Thyroid gland (tissue), 4 donors: ENCODE results near the gene C2orf81. TPM values are rescaled to one million over a fixed set of nuclear protein-coding genes. Genes with fewer than 3 reads are reported as not detected.

Experiments
- DNase-seq, 2 donors: peaks; one replicate each; pipeline ENCODE4 v3.0.0-alpha.2; 2019
- H3K27ac ChIP-seq, 3 donors: fragments of 200-600 bp; sonication (generic); 1 replicate in 2 of 3; 2 replicates in 1 of 3; pipeline ENCODE4 v1.5.1; 2016 to 2019; ENCODE audit warnings: mild to moderate bottlenecking in 1 of 3, moderate library complexity in 1 of 3
- H3K27me3 ChIP-seq: fragments of 200-600 bp; sonication (generic); one replicate; pipeline ENCODE4 v1.5.1; 2019
- H3K36me3 ChIP-seq, 2 donors: fragments of 200-600 bp; sonication (generic); one replicate each; pipeline ENCODE4 v1.5.1; 2016 to 2019
- H3K4me1 ChIP-seq, 2 donors: fragments of 200-600 bp; sonication (generic); one replicate each; pipeline ENCODE4 v1.5.1; 2017 to 2019
- H3K4me3 ChIP-seq, 3 donors: fragments of 200-600 bp; sonication (generic); replicated peaks in 1 of 3; 1 replicate in 2 of 3; 2 replicates in 1 of 3; pipeline ENCODE4 v1.5.1; 2016; ENCODE audit warnings: mild to moderate bottlenecking in 1 of 3
- H3K9me3 ChIP-seq: fragments of 200-600 bp; sonication (generic); one replicate; pipeline ENCODE4 v1.5.1; 2017
- CTCF ChIP-seq, 6 experiments: fragments of 200-600 bp in 3 of 6; fragments of 450-650 bp in 3 of 6; sonication (generic) in 3 of 6; IDR thresholded peaks; one replicate each; pipeline ENCODE4 v1.5.1; 2016 to 2019; ENCODE audit warnings: antibody characterized with exemption in 6 of 6, mild to moderate bottlenecking in 2 of 6, inconsistent platforms in 1 of 6, moderate library complexity in 1 of 6
- POLR2A ChIP-seq, 2 donors: fragments of 450-650 bp; IDR thresholded peaks; one replicate each; pipeline ENCODE4 v1.6.1; 2017; ENCODE audit warnings: antibody characterized with exemption in 2 of 2, mild to moderate bottlenecking in 2 of 2, moderate library complexity in 1 of 2
- WGBS, 2 donors: methylation state at CpG; one replicate each; pipeline ENCODE4 v1.1.5; 2017; 5-methylcytosine and 5-hydroxymethylcytosine counted together
- intact Hi-C: fragments of 100-400 bp; cut with DNase I; formaldehyde crosslinking; loops from one replicate; pipeline ENCODE4 v1.15.1; 2023
- total RNA-seq, 4 donors: library from RNA; depleted of rRNA; stranded (reverse); fragments of >200 nt; gene quantifications; one replicate each; pipeline ENCODE4 v1.2.3, GENCODE V29; 2016

Gene C2orf81
- total RNA-seq, 4 donors from 2014 or later, result 2.3 to 3.4 (median 3.1) TPM

- no peak for TF ChIP-seq CTCF (IDR thresholded peaks at IDR 0.05)
- TF ChIP-seq POLR2A (IDR thresholded peaks at IDR 0.05), result peak; percentile 4 to 75
- intact Hi-C loops, result no loop called here
These were observed 20.5 kb upstream of the C2orf81 start, which contains the start of gene RTKN for GRCh38 chr2:74441690-74442482. Gene RTKN (minus strand): TSS chr2:74441937. CDS start chr2:74441816, 121 bp downstream.

GRCh38 chr2:74441170-74441689 lies 19.8 kb upstream of the C2orf81 start:
- no peaks in the 10 kb centered on the region for H3K9me3 ChIP-seq
- H3K4me3 ChIP-seq, result peak overlapping the region; percentile 33 to 51 (median 51)
- intact Hi-C loops, result no loop called here
- TF ChIP-seq POLR2A (IDR thresholded peaks at IDR 0.05) (no peak), CTCF (IDR thresholded peaks at IDR 0.05) (no peak)
- H3K27ac ChIP-seq, result peak overlapping the region; percentile 42 to 84 (median 76)
- H3K36me3 ChIP-seq, result no peaks in the 10 kb centered on the region
- no peaks in the 10 kb centered on the region for H3K27me3 ChIP-seq
- H3K4me1 ChIP-seq, result peaks cover 10 to 18% of the 10 kb centered on the region in 2 donors
- DNase-seq, result no peak
- WGBS, 2 donors, result 19 to 24% methylated on average over 11 to 19 of the region's 33 CpGs

More at GRCh38 chr2:74441690-74442482, 20.5 kb upstream of the C2orf81 start, which contains the start of gene RTKN:
- peaks cover 10 to 18% of the 10 kb centered on the region in 2 donors for H3K4me1 ChIP-seq
- no peaks in the 10 kb centered on the region for H3K9me3 ChIP-seq
- H3K36me3 ChIP-seq, result no peaks in the 10 kb centered on the region
- no peaks in the 10 kb centered on the region for H3K27me3 ChIP-seq
- peak within 1 kb of the TSS; percentile 42 to 84 (median 76) for H3K27ac ChIP-seq
- peak within 1 kb of the TSS; percentile 33 to 51 (median 51) for H3K4me3 ChIP-seq
- peak; percentile 82 for DNase-seq
- 9 to 23% methylated on average over 10 to 50 of the region's 75 CpGs for WGBS, 2 donors

GRCh38 chr2:74440378-74441169 lies 19.2 kb upstream of the C2orf81 start:
- peak overlapping the region; percentile 33 to 51 (median 51) for H3K4me3 ChIP-seq
- no peaks in the 10 kb centered on the region for H3K36me3 ChIP-seq
- H3K27ac ChIP-seq, result peak overlapping the region; percentile 42 to 84 (median 76)
- H3K4me1 ChIP-seq, result peaks cover 10 to 18% of the 10 kb centered on the region in 2 donors
- WGBS, 2 donors, result 8 to 28% methylated on average over 5 to 12 of the region's 45 CpGs
- peak; percentile 92 to 93 for DNase-seq
- TF ChIP-seq CTCF (IDR thresholded peaks at IDR 0.05), result peak in 4 of 6 experiments; percentile 34 to 62 (median 38)
- peak; percentile 46 to 78 for TF ChIP-seq POLR2A (IDR thresholded peaks at IDR 0.05)
- intact Hi-C loops, result no loop called here
- H3K9me3 ChIP-seq, result no peaks in the 10 kb centered on the region
- no peaks in the 10 kb centered on the region for H3K27me3 ChIP-seq

- peak; percentile 66 to 67 for DNase-seq
- Histone ChIP-seq H3K27me3 (no peaks in the 10 kb centered on the region), H3K9me3 (no peaks in the 10 kb centered on the region), H3K36me3 (no peaks in the 10 kb centered on the region), H3K4me1 (peaks cover 10 to 18% of the 10 kb centered on the region in 2 donors), H3K4me3 (peak overlapping the region in 2 of 3 donors; percentile 21 to 51), H3K27ac (peak overlapping the region; percentile 42 to 84 (median 76))
- TF ChIP-seq CTCF (IDR thresholded peaks at IDR 0.05) (no peak), POLR2A (IDR thresholded peaks at IDR 0.05) (no peak)
- 10 to 11% methylated on average over 13 to 14 of the region's 14 CpGs for WGBS, 2 donors
- intact Hi-C loops, result no loop called here
These were observed 18.5 kb upstream of the C2orf81 start for GRCh38 chr2:74439803-74440377.
